ENCODE results near the gene MYBBP1A. TPM values are rescaled to one million over a fixed set of nuclear protein-coding genes. Genes with fewer than 3 reads are reported as not detected.

Gene MYBBP1A
- total RNA-seq, 1 donor from 2014 or later: 47.1 TPM

DNA sequence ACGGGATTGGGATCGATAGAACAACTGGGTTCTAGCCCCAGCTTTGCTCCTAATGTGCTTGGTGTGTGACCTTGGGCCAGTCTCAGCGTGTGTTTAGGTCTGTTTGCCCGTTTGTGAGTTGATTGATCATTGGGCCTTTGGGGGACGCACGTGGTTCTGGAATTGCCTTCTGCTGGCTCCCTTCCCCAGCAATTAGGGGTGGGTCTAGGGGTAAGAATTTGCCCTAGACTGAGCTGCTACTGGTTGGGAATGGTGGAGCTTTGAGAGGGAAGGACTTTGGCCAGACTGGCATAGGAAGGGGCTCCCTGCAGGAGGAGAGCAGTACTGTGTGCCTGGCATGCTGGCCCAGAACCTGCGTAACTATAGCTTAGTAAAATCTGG, 55.0 kb downstream of the MYBBP1A start:
- H3K4me1 ChIP-seq: peaks cover 27% of the 10 kb centered on the region
- intact Hi-C loops (cut with DNase I): no loop called here
- DNase-seq (ENCODE audit: extremely low spot score in 2 of 2): no peak
- TF ChIP-seq POLR2AphosphoS5 (IDR thresholded peaks at IDR 0.05; ENCODE audit: insufficient read depth in 1 of 2, low read depth in 1 of 2): no peak
- no peak for TF ChIP-seq POLR2A (IDR thresholded peaks at IDR 0.05)
- TF ChIP-seq, protein P1, sequence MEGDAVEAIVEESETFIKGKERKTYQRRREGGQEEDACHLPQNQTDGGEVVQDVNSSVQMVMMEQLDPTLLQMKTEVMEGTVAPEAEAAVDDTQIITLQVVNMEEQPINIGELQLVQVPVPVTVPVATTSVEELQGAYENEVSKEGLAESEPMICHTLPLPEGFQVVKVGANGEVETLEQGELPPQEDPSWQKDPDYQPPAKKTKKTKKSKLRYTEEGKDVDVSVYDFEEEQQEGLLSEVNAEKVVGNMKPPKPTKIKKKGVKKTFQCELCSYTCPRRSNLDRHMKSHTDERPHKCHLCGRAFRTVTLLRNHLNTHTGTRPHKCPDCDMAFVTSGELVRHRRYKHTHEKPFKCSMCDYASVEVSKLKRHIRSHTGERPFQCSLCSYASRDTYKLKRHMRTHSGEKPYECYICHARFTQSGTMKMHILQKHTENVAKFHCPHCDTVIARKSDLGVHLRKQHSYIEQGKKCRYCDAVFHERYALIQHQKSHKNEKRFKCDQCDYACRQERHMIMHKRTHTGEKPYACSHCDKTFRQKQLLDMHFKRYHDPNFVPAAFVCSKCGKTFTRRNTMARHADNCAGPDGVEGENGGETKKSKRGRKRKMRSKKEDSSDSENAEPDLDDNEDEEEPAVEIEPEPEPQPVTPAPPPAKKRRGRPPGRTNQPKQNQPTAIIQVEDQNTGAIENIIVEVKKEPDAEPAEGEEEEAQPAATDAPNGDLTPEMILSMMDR (IDR thresholded peaks at IDR 0.05): no peak
- H3K9me3 ChIP-seq: no peaks in the 10 kb centered on the region
- no peaks in the 10 kb centered on the region for H3K36me3 ChIP-seq
- H3K4me3 ChIP-seq: peak overlapping the region; percentile 46 to 49
- H3K27me3 ChIP-seq: no peaks in the 10 kb centered on the region
- H3K27ac ChIP-seq: no peak overlapping the region

DNA sequence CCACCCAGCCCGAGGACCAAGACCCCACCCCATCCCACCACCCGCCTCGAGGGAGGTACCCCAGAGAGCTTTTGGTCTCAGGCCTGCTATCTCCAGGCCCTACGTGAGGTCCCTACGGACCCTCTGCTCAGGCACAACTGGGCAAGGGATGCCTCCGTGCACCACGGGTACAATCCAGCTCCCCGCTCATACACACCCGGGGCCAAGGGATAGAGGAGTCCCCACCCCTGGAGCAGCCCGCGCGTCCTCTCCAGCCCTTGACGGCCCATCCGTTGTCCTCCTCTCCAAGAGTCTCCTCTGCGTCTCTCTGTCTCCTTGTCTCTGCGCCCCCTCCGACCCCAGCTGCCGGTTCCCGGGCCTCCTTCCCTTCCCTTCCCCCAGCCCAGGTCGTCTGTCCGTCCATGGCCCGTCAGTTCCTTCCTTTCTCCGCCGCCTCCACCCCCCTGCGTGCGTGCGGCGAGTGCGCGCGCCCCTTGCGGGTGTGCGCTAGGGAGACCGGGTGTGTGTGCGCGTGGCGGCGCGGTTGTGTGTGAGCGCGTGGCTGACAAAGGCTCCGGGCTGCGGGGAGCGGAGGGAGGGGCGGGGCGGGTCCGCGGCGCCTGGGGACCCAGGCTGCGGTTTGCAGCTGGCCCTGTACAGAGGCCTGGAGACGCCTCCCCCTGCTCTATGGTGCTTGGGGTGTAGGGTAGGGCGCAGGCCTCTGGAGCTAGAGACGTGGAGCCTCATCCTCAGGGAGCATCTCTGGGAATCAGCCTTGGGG, 55.6 kb downstream of the MYBBP1A start:
- Histone ChIP-seq H3K27me3 (no peaks in the 10 kb centered on the region), H3K27ac (no peak overlapping the region), H3K4me1 (peaks cover 27% of the 10 kb centered on the region), H3K9me3 (no peaks in the 10 kb centered on the region), H3K4me3 (peak overlapping the region; percentile 46 to 49), H3K36me3 (no peaks in the 10 kb centered on the region)
- TF ChIP-seq POLR2AphosphoS5 (IDR thresholded peaks at IDR 0.05; ENCODE audit: insufficient read depth in 1 of 2, low read depth in 1 of 2): no peak
- DNase-seq (ENCODE audit: extremely low spot score in 2 of 2): no peak
- intact Hi-C loops (cut with DNase I): no loop called here

DNA sequence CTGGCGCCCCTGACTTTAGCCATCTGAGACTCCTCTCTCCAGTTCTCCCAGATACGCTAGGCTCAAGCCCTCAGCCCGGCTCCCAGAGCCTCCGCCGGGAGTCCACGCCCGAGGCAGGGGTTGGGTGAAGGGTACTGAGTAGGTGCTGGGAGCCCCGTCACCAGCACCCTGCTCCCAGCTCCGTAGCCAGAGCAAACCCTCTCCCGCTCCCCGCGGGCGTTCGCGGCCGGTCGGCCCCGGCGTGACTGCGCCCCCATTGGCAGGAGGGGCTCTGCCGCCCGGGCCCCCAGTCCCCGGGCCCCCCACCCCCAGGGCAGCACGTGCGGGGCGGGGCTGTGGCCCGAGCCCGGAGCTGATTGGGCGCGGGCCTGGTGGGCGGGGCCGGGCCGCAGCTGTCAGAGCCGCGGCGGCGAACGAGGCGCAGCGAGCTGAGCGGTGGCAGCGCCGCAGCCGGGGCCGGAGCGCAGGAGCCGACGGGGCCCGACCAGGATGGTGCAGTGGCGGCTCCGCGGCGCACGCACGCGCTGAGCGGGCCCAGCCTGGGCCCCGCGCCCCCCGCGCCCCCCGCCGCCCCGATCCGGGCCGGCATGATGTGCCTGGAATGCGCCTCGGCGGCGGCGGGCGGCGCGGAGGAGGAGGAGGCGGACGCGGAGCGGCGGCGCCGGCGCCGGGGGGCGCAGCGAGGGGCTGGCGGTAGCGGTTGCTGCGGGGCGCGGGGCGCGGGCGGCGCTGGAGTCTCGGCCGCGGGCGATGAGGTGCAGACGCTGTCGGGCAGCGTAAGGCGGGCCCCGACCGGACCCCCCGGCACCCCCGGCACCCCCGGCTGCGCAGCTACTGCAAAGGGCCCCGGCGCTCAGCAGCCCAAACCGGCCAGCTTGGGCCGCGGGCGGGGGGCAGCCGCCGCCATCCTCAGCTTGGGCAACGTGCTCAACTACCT, 56.5 kb downstream of the MYBBP1A start, which contains the start of gene SPNS2:
Gene SPNS2, plus strand, starts transcription at position 421 of the 937 bp plus-strand sequence. Its CDS starts 167 bp downstream, at position 588.
- TF ChIP-seq POLR2AphosphoS5 (IDR thresholded peaks at IDR 0.05; ENCODE audit: insufficient read depth in 1 of 2, low read depth in 1 of 2): no peak
- TF ChIP-seq, protein P1 (IDR thresholded peaks at IDR 0.05): no peak
- TF ChIP-seq POLR2A (IDR thresholded peaks at IDR 0.05): no peak
- Histone ChIP-seq H3K27me3 (no peaks in the 10 kb centered on the region), H3K4me3 (peak within 1 kb of the TSS; percentile 46 to 49), H3K4me1 (peaks cover 27% of the 10 kb centered on the region), H3K27ac (no peak within 1 kb of the TSS), H3K9me3 (no peaks in the 10 kb centered on the region), H3K36me3 (no peaks in the 10 kb centered on the region)
- intact Hi-C loops (cut with DNase I): no loop called here
- no peak for DNase-seq (ENCODE audit: extremely low spot score in 2 of 2)

DNA sequence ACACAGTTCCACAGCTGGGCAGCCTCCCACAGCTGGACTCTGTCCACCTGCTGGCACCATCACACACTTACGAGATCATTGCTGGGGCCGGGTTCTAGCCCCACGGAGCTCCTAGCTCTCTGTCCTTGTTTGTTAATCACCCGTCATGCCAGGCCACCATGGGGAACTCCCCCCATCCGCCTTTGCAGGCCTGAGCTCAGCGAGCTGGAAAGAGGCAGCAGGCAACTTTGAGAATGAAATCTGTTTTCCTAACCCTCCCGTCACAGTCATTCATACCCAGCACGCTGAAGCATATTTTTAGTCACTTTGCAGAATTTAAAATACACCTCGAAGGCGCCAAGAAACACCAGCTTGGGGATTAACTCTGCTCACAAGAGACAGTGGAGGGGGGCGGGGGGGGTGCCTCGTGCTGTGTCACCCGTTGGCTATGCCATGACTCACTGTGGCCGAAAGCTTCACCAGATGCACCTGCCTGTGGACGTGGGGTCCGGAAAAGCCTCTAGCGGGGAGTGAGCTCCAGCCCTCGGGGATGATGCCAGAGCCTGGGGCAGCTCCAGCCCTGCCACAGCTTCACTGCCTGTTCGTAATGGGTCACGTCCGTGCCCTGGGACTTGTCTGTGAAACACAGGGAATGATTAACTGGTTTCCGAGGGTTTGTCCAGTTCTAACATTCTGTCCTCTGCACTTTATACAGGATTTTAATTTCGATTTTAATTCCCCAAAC, 57.9 kb downstream of the MYBBP1A start:
- Histone ChIP-seq H3K27ac (no peak overlapping the region), H3K4me1 (peaks cover 27% of the 10 kb centered on the region), H3K9me3 (no peaks in the 10 kb centered on the region), H3K27me3 (no peaks in the 10 kb centered on the region), H3K4me3 (no peak overlapping the region), H3K36me3 (no peaks in the 10 kb centered on the region)
- TF ChIP-seq POLR2A (IDR thresholded peaks at IDR 0.05): no peak
- TF ChIP-seq POLR2AphosphoS5 (IDR thresholded peaks at IDR 0.05; ENCODE audit: insufficient read depth in 1 of 2, low read depth in 1 of 2): no peak
- TF ChIP-seq, protein P1 (IDR thresholded peaks at IDR 0.05): no peak
- DNase-seq (ENCODE audit: extremely low spot score in 2 of 2): no peak
- intact Hi-C loops (cut with DNase I): no loop called here
